Measurements from ENCODE around the gene MED1. TPM values are rescaled to one million over a fixed set of nuclear protein-coding genes. Genes with fewer than 3 reads are reported as not detected.
"Not testable (repeated sequence)": the region's sequence is repeated elsewhere in the genome, so short reads cannot be mapped to it uniquely, and the experiment has no call there.

Gene MED1
- total and polyA plus RNA-seq, 8 donors, result 32.1 to 63.2 (median 55.9) TPM

DNA sequence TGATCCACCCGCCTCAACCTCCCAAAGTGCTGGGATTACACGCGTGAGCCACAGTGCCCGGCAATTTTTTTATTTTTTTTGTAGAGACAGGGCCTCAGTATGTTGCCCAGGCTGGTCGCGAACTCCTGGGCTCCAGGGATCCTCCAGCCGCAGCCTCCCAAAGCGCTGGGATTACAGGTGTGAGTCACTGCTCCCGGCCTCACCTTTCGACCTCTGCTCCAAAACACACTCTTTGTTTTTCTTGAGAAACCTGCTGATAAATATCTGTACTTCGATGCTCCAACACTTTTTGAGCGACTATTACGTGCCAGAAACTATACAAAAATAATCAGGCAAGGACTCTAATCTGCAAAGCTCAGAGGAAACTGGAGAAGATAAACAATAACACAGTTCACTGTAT is 1.0 kb downstream of the MED1 start:
- Histone ChIP-seq H3K4me1 (peaks cover 4 to 22% of the 10 kb centered on the region in 2 donors), H3K9me3 (no peaks in the 10 kb centered on the region), H3K27ac (no peak overlapping the region), H3K36me3 (peaks cover 0 to 34% of the 10 kb centered on the region in 2 donors), H3K4me3 (peak overlapping the region in 1 of 2 donors; percentile 86), H3K27me3 (no peaks in the 10 kb centered on the region)
- ATAC-seq (no peak), DNase-seq (no peak)
- TF ChIP-seq, protein P1, sequence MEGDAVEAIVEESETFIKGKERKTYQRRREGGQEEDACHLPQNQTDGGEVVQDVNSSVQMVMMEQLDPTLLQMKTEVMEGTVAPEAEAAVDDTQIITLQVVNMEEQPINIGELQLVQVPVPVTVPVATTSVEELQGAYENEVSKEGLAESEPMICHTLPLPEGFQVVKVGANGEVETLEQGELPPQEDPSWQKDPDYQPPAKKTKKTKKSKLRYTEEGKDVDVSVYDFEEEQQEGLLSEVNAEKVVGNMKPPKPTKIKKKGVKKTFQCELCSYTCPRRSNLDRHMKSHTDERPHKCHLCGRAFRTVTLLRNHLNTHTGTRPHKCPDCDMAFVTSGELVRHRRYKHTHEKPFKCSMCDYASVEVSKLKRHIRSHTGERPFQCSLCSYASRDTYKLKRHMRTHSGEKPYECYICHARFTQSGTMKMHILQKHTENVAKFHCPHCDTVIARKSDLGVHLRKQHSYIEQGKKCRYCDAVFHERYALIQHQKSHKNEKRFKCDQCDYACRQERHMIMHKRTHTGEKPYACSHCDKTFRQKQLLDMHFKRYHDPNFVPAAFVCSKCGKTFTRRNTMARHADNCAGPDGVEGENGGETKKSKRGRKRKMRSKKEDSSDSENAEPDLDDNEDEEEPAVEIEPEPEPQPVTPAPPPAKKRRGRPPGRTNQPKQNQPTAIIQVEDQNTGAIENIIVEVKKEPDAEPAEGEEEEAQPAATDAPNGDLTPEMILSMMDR (IDR thresholded peaks at IDR 0.05), result no peak
- intact Hi-C loops (cut with DNase I), result no loop called here

DNA sequence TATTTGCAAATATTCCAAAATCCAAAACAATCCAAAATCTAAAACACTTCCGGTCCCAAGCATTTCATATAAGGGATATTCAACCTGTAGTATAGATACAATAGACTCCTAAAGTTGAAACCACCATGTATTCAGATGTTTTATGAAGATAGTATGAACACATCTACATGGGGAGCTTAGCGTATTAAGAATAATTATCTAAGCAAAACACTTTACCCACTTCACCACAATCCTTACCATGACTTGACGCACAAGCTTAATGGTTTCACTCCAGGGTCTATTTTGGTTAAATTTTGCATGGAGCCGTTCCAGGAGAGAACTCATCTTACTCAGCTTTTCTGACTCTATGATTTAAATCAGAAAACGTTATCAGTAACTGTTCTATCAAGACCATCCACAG is 3.5 kb downstream of the MED1 start:
- DNase-seq, result no peak

DNA sequence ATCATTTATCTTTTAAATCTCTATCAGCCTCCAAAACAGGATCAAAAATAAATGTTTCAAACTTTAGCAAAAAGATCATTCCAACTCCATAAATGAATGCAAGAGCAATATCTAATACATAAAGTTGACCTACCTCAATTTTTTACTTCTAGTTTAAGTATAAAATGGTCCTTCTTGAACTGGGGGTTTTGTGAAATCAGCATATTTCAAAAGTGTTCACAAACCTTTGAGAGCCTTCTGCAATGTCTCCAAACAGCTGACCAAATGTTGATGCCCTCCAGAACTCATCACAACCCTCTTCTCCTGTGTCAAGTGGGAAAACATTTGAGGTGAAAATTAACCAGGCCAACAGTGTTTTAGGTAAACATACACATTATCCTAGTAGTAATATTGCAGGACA is 7.7 kb downstream of the MED1 start:
- no peak for DNase-seq
- TF ChIP-seq, protein P1 (IDR thresholded peaks at IDR 0.05), result no peak
- no peaks in the 10 kb centered on the region for H3K9me3 ChIP-seq
- H3K27ac ChIP-seq, result no peak overlapping the region
- H3K4me1 ChIP-seq, result peaks cover 0 to 1% of the 10 kb centered on the region in 2 donors
- H3K27me3 ChIP-seq, result no peaks in the 10 kb centered on the region
- intact Hi-C loops (cut with DNase I), result no loop called here
- ATAC-seq, result no peak
- peaks cover 0 to 100% of the 10 kb centered on the region in 2 donors for H3K36me3 ChIP-seq
- no peak overlapping the region for H3K4me3 ChIP-seq

More for the DNA sequence above, 3.5 kb downstream of the MED1 start:
- H3K4me3 ChIP-seq, result no peak overlapping the region
- TF ChIP-seq, protein P1 (IDR thresholded peaks at IDR 0.05), result no peak
- H3K9me3 ChIP-seq, result no peaks in the 10 kb centered on the region
- peaks cover 4 to 22% of the 10 kb centered on the region in 2 donors for H3K4me1 ChIP-seq
- H3K27ac ChIP-seq, result no peak overlapping the region
- peaks cover 0 to 59% of the 10 kb centered on the region in 2 donors for H3K36me3 ChIP-seq
- H3K27me3 ChIP-seq, result no peaks in the 10 kb centered on the region
- no peak for ATAC-seq
- intact Hi-C loops (cut with DNase I), result no loop called here

DNA sequence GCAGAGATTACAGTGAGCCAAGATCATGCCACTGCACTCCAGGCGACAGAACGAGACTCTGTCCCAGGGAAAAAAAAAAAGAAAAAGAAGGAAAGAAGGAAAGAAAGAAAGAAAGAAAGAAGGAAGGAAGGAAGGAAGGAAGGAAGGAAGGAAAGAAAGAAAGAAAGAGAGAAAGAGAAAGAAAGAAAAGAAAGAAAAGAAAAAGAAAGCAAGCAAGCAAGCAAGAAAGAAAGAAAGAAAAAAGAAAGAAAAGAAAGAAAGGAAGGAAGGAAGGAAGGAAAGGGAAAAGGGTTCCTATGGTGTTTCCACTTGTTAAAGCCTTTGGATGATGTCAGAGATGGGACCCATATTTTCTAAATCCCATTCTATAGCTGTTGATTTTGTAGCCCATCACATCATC is 11.2 kb downstream of the MED1 start:
- intact Hi-C loops (cut with DNase I); DNase-seq; H3K4me1 ChIP-seq; H3K9me3 ChIP-seq; H3K27ac ChIP-seq; ATAC-seq; H3K4me3 ChIP-seq; H3K27me3 ChIP-seq: not testable (repeated sequence)
- peaks cover 0 to 100% of the 10 kb centered on the region in 2 donors for H3K36me3 ChIP-seq

DNA sequence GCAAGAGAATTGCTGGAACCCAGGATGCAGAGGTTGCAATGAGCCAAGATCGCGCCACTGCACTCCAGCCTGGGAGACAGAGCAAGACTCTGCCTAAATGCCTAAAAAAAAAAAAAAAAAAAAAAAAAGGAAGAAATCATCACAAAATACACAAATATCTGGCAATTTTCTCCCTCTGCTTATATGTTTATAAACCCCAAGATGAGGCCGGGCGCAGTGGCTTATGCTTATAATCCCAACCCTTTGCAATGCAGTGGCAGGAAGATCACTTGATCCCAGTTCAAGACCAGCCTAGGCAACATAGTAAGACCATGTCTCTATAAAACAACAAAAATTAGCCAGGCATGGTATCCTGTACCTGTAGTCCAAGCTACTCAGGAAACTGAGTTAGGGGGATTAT is 21.5 kb downstream of the MED1 start:
- no peaks in the 10 kb centered on the region for H3K4me1 ChIP-seq
- H3K27ac ChIP-seq, result no peak overlapping the region
- DNase-seq (no peak), ATAC-seq (no peak)
- TF ChIP-seq, protein P1 (IDR thresholded peaks at IDR 0.05), result no peak
- H3K9me3 ChIP-seq, result no peaks in the 10 kb centered on the region
- peaks cover 0 to 100% of the 10 kb centered on the region in 2 donors for H3K36me3 ChIP-seq
- no peaks in the 10 kb centered on the region for H3K27me3 ChIP-seq
- no peak overlapping the region for H3K4me3 ChIP-seq
- intact Hi-C loops (cut with DNase I), result no loop called here

DNA sequence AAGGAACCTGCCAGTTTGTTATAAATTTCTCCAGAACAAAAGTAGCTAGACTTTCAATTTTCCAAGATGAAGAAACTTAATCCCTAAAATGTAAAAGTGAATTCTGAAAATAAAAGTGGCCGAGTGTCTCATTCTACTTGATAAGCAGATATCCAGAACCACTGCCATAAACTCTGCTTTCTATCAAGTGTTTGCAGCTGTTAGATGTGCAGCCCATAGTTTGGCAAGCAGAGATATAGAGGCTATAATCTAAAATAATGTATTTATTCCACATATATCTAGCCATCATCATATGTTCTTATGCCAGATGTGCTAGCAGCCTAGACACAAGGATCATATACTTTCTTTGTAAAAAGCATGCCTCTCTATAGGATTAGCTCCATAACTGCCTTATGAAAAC is 34.9 kb downstream of the MED1 start:
- TF ChIP-seq, protein P1 (IDR thresholded peaks at IDR 0.05), result no peak
- intact Hi-C loops (cut with DNase I), result no loop called here
- no peak for ATAC-seq
- DNase-seq, result no peak
- H3K4me1 ChIP-seq, result no peaks in the 10 kb centered on the region
- peaks cover 0 to 100% of the 10 kb centered on the region in 2 donors for H3K36me3 ChIP-seq
- H3K4me3 ChIP-seq, result no peak overlapping the region
- H3K27ac ChIP-seq, result no peak overlapping the region
- no peaks in the 10 kb centered on the region for H3K9me3 ChIP-seq
- no peaks in the 10 kb centered on the region for H3K27me3 ChIP-seq

All from left lung (tissue), 10 donors.